ENCODE results near the gene KIAA1217.

Gene KIAA1217

GRCh38 chr10:24550680-24551079 is 341.7 kb downstream of the KIAA1217 start:
- no peaks in the 10 kb centered on the region for H3K79me2 ChIP-seq (ENCODE audit: control insufficient read depth, low read length)
- TF ChIP-seq, protein P1, sequence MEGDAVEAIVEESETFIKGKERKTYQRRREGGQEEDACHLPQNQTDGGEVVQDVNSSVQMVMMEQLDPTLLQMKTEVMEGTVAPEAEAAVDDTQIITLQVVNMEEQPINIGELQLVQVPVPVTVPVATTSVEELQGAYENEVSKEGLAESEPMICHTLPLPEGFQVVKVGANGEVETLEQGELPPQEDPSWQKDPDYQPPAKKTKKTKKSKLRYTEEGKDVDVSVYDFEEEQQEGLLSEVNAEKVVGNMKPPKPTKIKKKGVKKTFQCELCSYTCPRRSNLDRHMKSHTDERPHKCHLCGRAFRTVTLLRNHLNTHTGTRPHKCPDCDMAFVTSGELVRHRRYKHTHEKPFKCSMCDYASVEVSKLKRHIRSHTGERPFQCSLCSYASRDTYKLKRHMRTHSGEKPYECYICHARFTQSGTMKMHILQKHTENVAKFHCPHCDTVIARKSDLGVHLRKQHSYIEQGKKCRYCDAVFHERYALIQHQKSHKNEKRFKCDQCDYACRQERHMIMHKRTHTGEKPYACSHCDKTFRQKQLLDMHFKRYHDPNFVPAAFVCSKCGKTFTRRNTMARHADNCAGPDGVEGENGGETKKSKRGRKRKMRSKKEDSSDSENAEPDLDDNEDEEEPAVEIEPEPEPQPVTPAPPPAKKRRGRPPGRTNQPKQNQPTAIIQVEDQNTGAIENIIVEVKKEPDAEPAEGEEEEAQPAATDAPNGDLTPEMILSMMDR (IDR thresholded peaks at IDR 0.05; ENCODE audit: low read depth, low read length, poor library complexity, severe bottlenecking), result no peak
- no peak for TF ChIP-seq EZH2phosphoT487 (IDR thresholded peaks at IDR 0.05; ENCODE audit: borderline replicate concordance, low read length)
- H3K4me3 ChIP-seq (ENCODE audit: low read length), result no peak overlapping the region
- H3K27me3 ChIP-seq (ENCODE audit: control insufficient read depth, low read length), result no peaks in the 10 kb centered on the region
- no peak overlapping the region for H3K4me2 ChIP-seq (ENCODE audit: low read length)
- H3K4me1 ChIP-seq (ENCODE audit: control insufficient read depth, low read length), result no peaks in the 10 kb centered on the region
- H4K20me1 ChIP-seq (ENCODE audit: control insufficient read depth, insufficient read depth, low read depth, low read length), result no peaks in the 10 kb centered on the region
- no peaks in the 10 kb centered on the region for H3K9me2 ChIP-seq (replicated peaks; ENCODE audit: control insufficient read depth, low read length)
- no peaks in the 10 kb centered on the region for H3K9me3 ChIP-seq (ENCODE audit: control insufficient read depth, insufficient read depth, low read length)
- no peaks in the 10 kb centered on the region for H3F3A ChIP-seq (ENCODE audit: control insufficient read depth, insufficient read depth)
- no peaks in the 10 kb centered on the region for H3K36me3 ChIP-seq (ENCODE audit: control insufficient read depth, low read length)
- H3K27ac ChIP-seq (ENCODE audit: low read depth, low read length), result no peak overlapping the region

- Histone ChIP-seq H3K27ac (ENCODE audit: low read depth, low read length) (no peak overlapping the region), H3K27me3 (ENCODE audit: control insufficient read depth, low read length) (no peaks in the 10 kb centered on the region), H4K20me1 (ENCODE audit: control insufficient read depth, insufficient read depth, low read depth, low read length) (no peaks in the 10 kb centered on the region), H3K79me2 (ENCODE audit: control insufficient read depth, low read length) (no peaks in the 10 kb centered on the region), H3K4me1 (ENCODE audit: control insufficient read depth, low read length) (no peaks in the 10 kb centered on the region), H3K9me2 (replicated peaks; ENCODE audit: control insufficient read depth, low read length) (no peaks in the 10 kb centered on the region), H3F3A (ENCODE audit: control insufficient read depth, insufficient read depth) (no peaks in the 10 kb centered on the region), H3K9me3 (ENCODE audit: control insufficient read depth, insufficient read depth, low read length) (no peaks in the 10 kb centered on the region), H3K4me2 (ENCODE audit: low read length) (no peak overlapping the region), H3K36me3 (ENCODE audit: control insufficient read depth, low read length) (no peaks in the 10 kb centered on the region), H3K4me3 (ENCODE audit: low read length) (no peak overlapping the region)
- TF ChIP-seq EZH2phosphoT487 (IDR thresholded peaks at IDR 0.05; ENCODE audit: borderline replicate concordance, low read length), result no peak
- TF ChIP-seq, protein P1 (IDR thresholded peaks at IDR 0.05; ENCODE audit: low read depth, low read length, poor library complexity, severe bottlenecking), result no peak
These were observed 342.2 kb downstream of the KIAA1217 start for GRCh38 chr10:24551161-24551560.

- Histone ChIP-seq H3K4me1 (ENCODE audit: control insufficient read depth, low read length) (no peaks in the 10 kb centered on the region), H3F3A (ENCODE audit: control insufficient read depth, insufficient read depth) (no peaks in the 10 kb centered on the region), H3K4me3 (ENCODE audit: low read length) (no peak overlapping the region), H3K27me3 (ENCODE audit: control insufficient read depth, low read length) (no peaks in the 10 kb centered on the region), H3K27ac (ENCODE audit: low read depth, low read length) (no peak overlapping the region), H3K4me2 (ENCODE audit: low read length) (no peak overlapping the region), H4K20me1 (ENCODE audit: control insufficient read depth, insufficient read depth, low read depth, low read length) (no peaks in the 10 kb centered on the region), H3K79me2 (ENCODE audit: control insufficient read depth, low read length) (no peaks in the 10 kb centered on the region), H3K9me3 (ENCODE audit: control insufficient read depth, insufficient read depth, low read length) (no peaks in the 10 kb centered on the region), H3K36me3 (ENCODE audit: control insufficient read depth, low read length) (no peaks in the 10 kb centered on the region), H3K9me2 (replicated peaks; ENCODE audit: control insufficient read depth, low read length) (no peaks in the 10 kb centered on the region)
- no peak for TF ChIP-seq EZH2phosphoT487 (IDR thresholded peaks at IDR 0.05; ENCODE audit: borderline replicate concordance, low read length)
- TF ChIP-seq, protein P1 (IDR thresholded peaks at IDR 0.05; ENCODE audit: low read depth, low read length, poor library complexity, severe bottlenecking), result no peak
These were observed 343.5 kb downstream of the KIAA1217 start for GRCh38 chr10:24552346-24553016.
